ENCODE data around the gene CD9. TPM values are rescaled to one million over a fixed set of nuclear protein-coding genes. Genes with fewer than 3 reads are reported as not detected.

The CD9 gene
- total and polyA plus RNA-seq, 2 donors from 2014 or later = 301 to 421 TPM

GRCh38 chr12:6271281-6271680 lies 71.1 kb downstream of the CD9 start:
- TF ChIP-seq CTCF (IDR thresholded peaks at IDR 0.05; ENCODE audit: borderline replicate concordance, extremely low read depth, insufficient read depth) = no peak
- intact Hi-C loops (cut with DNase I) = no loop called here
- Histone ChIP-seq H3K4me3 (ENCODE audit: low read length in 3 of 3) (no peak overlapping the region), H3K27me3 (ENCODE audit: control insufficient read depth, insufficient read depth, low read length) (no peaks in the 10 kb centered on the region), H3K36me3 (ENCODE audit: control insufficient read depth in 2 of 3, insufficient read depth in 3 of 3, low read length in 3 of 3) (no peaks in the 10 kb centered on the region), H3K4me1 (ENCODE audit: control insufficient read depth in 2 of 3, insufficient read depth in 2 of 3, low read depth in 1 of 3, low read length in 3 of 3) (peaks cover 4 to 37% (median 25%) of the 10 kb centered on the region in 3 donors), H3K27ac (ENCODE audit: low read depth in 2 of 2, low read length in 2 of 2) (no peak overlapping the region), H3K9me3 (ENCODE audit: control insufficient read depth in 2 of 3, insufficient read depth in 1 of 3, low read length in 3 of 3) (no peaks in the 10 kb centered on the region), H3K9ac (ENCODE audit: low read length in 3 of 3) (no peak overlapping the region)
- FAIRE-seq (no peak), DNase-seq (peak in 1 of 5 donors; percentile 29)

- H3K4me3 ChIP-seq (ENCODE audit: low read length in 3 of 3) = no peak overlapping the region
- H3K27me3 ChIP-seq (ENCODE audit: control insufficient read depth, insufficient read depth, low read length) = no peaks in the 10 kb centered on the region
- H3K36me3 ChIP-seq (ENCODE audit: control insufficient read depth in 2 of 3, insufficient read depth in 3 of 3, low read length in 3 of 3) = no peaks in the 10 kb centered on the region
- intact Hi-C loops (cut with DNase I) = no loop called here
- peaks cover 4 to 28% (median 21%) of the 10 kb centered on the region in 3 donors for H3K4me1 ChIP-seq (ENCODE audit: control insufficient read depth in 2 of 3, insufficient read depth in 2 of 3, low read depth in 1 of 3, low read length in 3 of 3)
- FAIRE-seq = no peak
- peak; percentile 83 to 90 (median 87) for DNase-seq
- peak overlapping the region in 1 of 3 donors; percentile 84 for H3K9ac ChIP-seq (ENCODE audit: low read length in 3 of 3)
- TF ChIP-seq CTCF (IDR thresholded peaks at IDR 0.05; ENCODE audit: borderline replicate concordance, extremely low read depth, insufficient read depth) = no peak
- H3K9me3 ChIP-seq (ENCODE audit: control insufficient read depth in 2 of 3, insufficient read depth in 1 of 3, low read length in 3 of 3) = no peaks in the 10 kb centered on the region
- peak overlapping the region; percentile 92 to 96 for H3K27ac ChIP-seq (ENCODE audit: low read depth in 2 of 2, low read length in 2 of 2)
These were observed 72.4 kb downstream of the CD9 start for GRCh38 chr12:6272300-6273204.

GRCh38 chr12:6273205-6273540 lies 73.0 kb downstream of the CD9 start:
- H3K4me1 ChIP-seq (ENCODE audit: control insufficient read depth in 2 of 3, insufficient read depth in 2 of 3, low read depth in 1 of 3, low read length in 3 of 3) = peaks cover 6 to 28% (median 19%) of the 10 kb centered on the region in 3 donors
- H3K36me3 ChIP-seq (ENCODE audit: control insufficient read depth in 2 of 3, insufficient read depth in 3 of 3, low read length in 3 of 3) = no peaks in the 10 kb centered on the region
- no peak for TF ChIP-seq CTCF (IDR thresholded peaks at IDR 0.05; ENCODE audit: borderline replicate concordance, extremely low read depth, insufficient read depth)
- no peaks in the 10 kb centered on the region for H3K9me3 ChIP-seq (ENCODE audit: control insufficient read depth in 2 of 3, insufficient read depth in 1 of 3, low read length in 3 of 3)
- no peak overlapping the region for H3K4me3 ChIP-seq (ENCODE audit: low read length in 3 of 3)
- DNase-seq (no peak), FAIRE-seq (no peak)
- H3K27me3 ChIP-seq (ENCODE audit: control insufficient read depth, insufficient read depth, low read length) = no peaks in the 10 kb centered on the region
- peak overlapping the region; percentile 92 to 96 for H3K27ac ChIP-seq (ENCODE audit: low read depth in 2 of 2, low read length in 2 of 2)
- intact Hi-C loops (cut with DNase I) = no loop called here
- peak overlapping the region in 1 of 3 donors; percentile 84 for H3K9ac ChIP-seq (ENCODE audit: low read length in 3 of 3)
